NOMO-1 (cell line): ENCODE data around the gene LRMDA.
A peak's percentile ranks its signal among the peaks of the same experiment; 100 is the strongest.

ENCODE experiments used
- DNase-seq, 2 experiments: peaks; one replicate each; lab custom pipeline; 2025; ENCODE audit not compliant: unreplicated experiment in 2 of 2; lab: John Stamatoyannopoulos, UW

Gene LRMDA

GRCh38 chr10:75531571-75532031 lies 100.2 kb downstream of the LRMDA start:
- DNase-seq, result no peak

- peak in 1 of 2 experiments; percentile 29 for DNase-seq
These were observed 101.0 kb downstream of the LRMDA start for GRCh38 chr10:75532253-75532924.

- no peak for DNase-seq
These were observed 106.7 kb downstream of the LRMDA start for GRCh38 chr10:75538144-75538543.

- DNase-seq, result no peak
These were observed 107.3 kb downstream of the LRMDA start for GRCh38 chr10:75538765-75539164.

GRCh38 chr10:75540357-75540966 lies 109.0 kb downstream of the LRMDA start:
- DNase-seq, result no peak

- no peak for DNase-seq
These were observed 109.6 kb downstream of the LRMDA start for GRCh38 chr10:75540981-75541380.

GRCh38 chr10:75541411-75541810 lies 110.0 kb downstream of the LRMDA start:
- DNase-seq, result no peak

GRCh38 chr10:75542084-75542483 lies 110.7 kb downstream of the LRMDA start:
- no peak for DNase-seq

- no peak for DNase-seq
These were observed 111.5 kb downstream of the LRMDA start for GRCh38 chr10:75542906-75543305.

- peak in 1 of 2 experiments; percentile 30 for DNase-seq
These were observed 113.0 kb downstream of the LRMDA start for GRCh38 chr10:75544386-75544785.

- DNase-seq, result no peak
These were observed 113.7 kb downstream of the LRMDA start for GRCh38 chr10:75544993-75545706.

GRCh38 chr10:75546004-75546403 lies 114.6 kb downstream of the LRMDA start:
- DNase-seq, result no peak

GRCh38 chr10:75547391-75548298 lies 116.2 kb downstream of the LRMDA start:
- peak in 1 of 2 experiments; percentile 63 for DNase-seq

GRCh38 chr10:75548356-75548755 lies 116.9 kb downstream of the LRMDA start:
- DNase-seq, result peak in 1 of 2 experiments; percentile 27

- DNase-seq, result no peak
These were observed 118.8 kb downstream of the LRMDA start for GRCh38 chr10:75550191-75550590.

GRCh38 chr10:75552171-75552570 lies 120.7 kb downstream of the LRMDA start:
- no peak for DNase-seq

GRCh38 chr10:75553550-75553949 lies 122.1 kb downstream of the LRMDA start:
- peak; percentile 50 to 80 for DNase-seq

GRCh38 chr10:75555323-75555722 lies 123.9 kb downstream of the LRMDA start:
- no peak for DNase-seq

GRCh38 chr10:75556320-75556719 lies 124.9 kb downstream of the LRMDA start:
- DNase-seq, result no peak
